Measurements from ENCODE around the gene SLC50A1. TPM values are rescaled to one million over a fixed set of nuclear protein-coding genes. Genes with fewer than 3 reads are reported as not detected.
A peak's percentile ranks its signal among the peaks of the same experiment; 100 is the strongest.

Gene SLC50A1
- total and polyA plus RNA-seq, 9 of the 15 experiments (the other 6 are each of a cell fraction or from before 2014, with no cell fraction given), result 46.5 to 132 (median 91.9) TPM

DNA sequence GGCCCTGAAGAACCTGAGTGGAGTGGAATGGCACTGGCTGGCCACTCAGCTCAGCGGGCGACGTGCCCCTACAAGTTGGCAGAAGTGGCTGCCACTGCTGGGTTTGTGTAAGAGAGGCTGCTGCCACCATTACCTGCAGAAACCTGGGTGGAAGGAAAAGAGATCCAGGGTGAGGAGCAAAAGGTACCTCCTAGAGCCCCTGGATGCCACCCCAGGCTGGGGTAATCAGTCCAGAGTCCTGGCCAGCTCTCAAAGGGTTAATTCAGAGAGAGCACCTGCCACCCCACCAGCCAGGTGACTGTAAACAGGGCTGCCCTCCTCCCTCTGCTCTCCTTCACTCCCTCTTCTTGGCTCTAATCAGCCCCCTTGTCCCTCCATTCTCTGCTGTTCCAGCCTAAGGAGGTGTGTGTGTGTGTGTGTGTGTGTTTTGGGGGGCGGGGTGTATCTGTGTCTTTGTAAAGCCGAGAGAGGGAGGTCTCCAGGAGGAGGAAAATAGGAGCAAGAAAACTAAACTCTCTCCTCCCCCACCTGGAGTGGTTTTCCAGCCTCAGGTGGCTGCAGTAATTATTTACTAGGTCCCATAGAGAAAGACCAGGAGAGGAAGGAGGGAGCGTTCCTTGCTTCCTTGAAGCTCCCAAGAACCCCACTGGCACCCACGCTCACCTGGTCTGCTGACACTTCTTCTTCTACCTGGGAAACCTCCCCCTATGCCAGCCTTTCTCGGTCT, 50.6 kb downstream of the SLC50A1 start:
- in situ Hi-C loops (cut with MboI), result no loop called here
- Histone ChIP-seq H3K4me3 (no peak overlapping the region), H3K9ac (ENCODE audit: insufficient read depth in 1 of 2, low read depth in 2 of 2, low read length in 2 of 2) (peak overlapping the region in 1 of 2 experiments; percentile 33; a peak in 2 of 4 replicates), H2AFZ (ENCODE audit: low read depth, low read length) (no peak overlapping the region), H3K9me1 (ENCODE audit: control insufficient read depth, insufficient read depth, low read length) (no peaks in the 10 kb centered on the region), H3K9me3 (replicated peaks; ENCODE audit: control insufficient read depth, insufficient read depth, low read depth, low read length) (no peaks in the 10 kb centered on the region), H3K4me1 (replicated peaks in 1 of 2; ENCODE audit: control insufficient read depth in 2 of 2, insufficient read depth in 2 of 2, low read length in 2 of 2) (peaks cover 0 to 33% of the 10 kb centered on the region in 2 experiments; a peak in 3 of 5 replicates), H3K36me3 (ENCODE audit: control insufficient read depth, insufficient read depth, low read length) (no peaks in the 10 kb centered on the region), H3K4me2 (ENCODE audit: insufficient read depth, low read length) (no peak overlapping the region), H3K79me2 (ENCODE audit: control insufficient read depth, insufficient read depth, low read length) (no peaks in the 10 kb centered on the region), H3K27ac (ENCODE audit: extremely low read depth, low read depth, low read length) (no peak overlapping the region), H3K27me3 (ENCODE audit: control insufficient read depth in 2 of 2, insufficient read depth in 2 of 2, low read length in 2 of 2) (no peaks in the 10 kb centered on the region), H4K20me1 (replicated peaks; ENCODE audit: control insufficient read depth, insufficient read depth, low read length) (no peaks in the 10 kb centered on the region)
- TF ChIP-seq GTF2A2 (tag; IDR thresholded peaks at IDR 0.05), result no peak
- TF ChIP-seq REST (IDR thresholded peaks at IDR 0.05; ENCODE audit: borderline replicate concordance), result no peak
- TF ChIP-seq REST (CRISPR knock-in tag; IDR thresholded peaks at IDR 0.05; ENCODE audit: low read depth), result no peak
- POLR2A ChIA-PET, result interaction anchor here (0.6 to 1.2 kb wide), 2 partner anchors 9 to 11 kb away, joined by 3 to 5 read pairs; no protein-coding TSS in a partner anchor
- WGBS (ENCODE audit: insufficient coverage, low coverage, missing lambda C conversion rate), result 77% methylated on average over 7 of the region's 8 CpGs
- CTCF ChIA-PET (ENCODE audit: low intra/inter-chr PET ratio), result no interaction called here
- ATAC-seq, result peak; percentile 42; the same call in 2 of the 3 replicates
- no peak for DNase-seq (ENCODE audit: extremely low read depth in 1 of 4, low spot score in 3 of 4)
- FAIRE-seq, result no peak
- intact Hi-C loops (cut with micrococcal nuclease), result no loop called here
- BruUV-seq (replicated peaks), result no TSS peak

Data from K562 (cell line).